Neural progenitor cell (in vitro differentiated cells): ENCODE results near the gene PRSS2. TPM values are rescaled to one million over a fixed set of nuclear protein-coding genes. Genes with fewer than 3 reads are reported as not detected.

Source experiments
- DNase-seq: peaks from one replicate; pipeline ENCODE4 v3.0.0-alpha.2; 2016; ENCODE audit warnings: low spot score
- H2AFZ ChIP-seq: fragments of 200-600 bp; sonication (generic); replicated peaks from 2 replicates; pipeline ENCODE4 v1.6.1; 2016; ENCODE audit warnings: antibody characterized with exemption
- H3F3A ChIP-seq: fragments of 200-600 bp; sonication (generic); 2 replicates; pipeline ENCODE4 v1.6.1; 2016; ENCODE audit warnings: antibody characterized with exemption, low read depth
- H3K27ac ChIP-seq: fragments of 200-600 bp; sonication (generic); 2 replicates; pipeline ENCODE4 v1.5.1; 2016; ENCODE audit warnings: mild to moderate bottlenecking
- H3K27me3 ChIP-seq: fragments of 200-600 bp; sonication (generic); 2 replicates; pipeline ENCODE4 v1.6.1; 2016; ENCODE audit warnings: mild to moderate bottlenecking, moderate library complexity
- H3K36me3 ChIP-seq: fragments of 200-600 bp; sonication (generic); 2 replicates; pipeline ENCODE4 v1.5.1; 2016
- H3K4me1 ChIP-seq: fragments of 200-600 bp; sonication (generic); 2 replicates; pipeline ENCODE4 v1.6.1; 2016; ENCODE audit warnings: mixed run types
- H3K4me2 ChIP-seq: fragments of 200-600 bp; sonication (generic); 2 replicates; pipeline ENCODE4 v1.6.1; 2016
- H3K4me3 ChIP-seq: fragments of 200-600 bp; sonication (generic); 2 replicates; pipeline ENCODE4 v1.5.1; 2016
- H3K79me2 ChIP-seq: fragments of 200-600 bp; sonication (generic); 2 replicates; pipeline ENCODE4 v1.6.1; 2016; ENCODE audit warnings: low read depth
- H3K9ac ChIP-seq: fragments of 200-600 bp; sonication (generic); 2 replicates; pipeline ENCODE4 v1.6.1; 2016
- H3K9me3 ChIP-seq: fragments of 200-600 bp; sonication (generic); 2 replicates; pipeline ENCODE4 v1.5.1; 2016; ENCODE audit warnings: low read depth
- H4K20me1 ChIP-seq: fragments of 200-600 bp; sonication (generic); 2 replicates; pipeline ENCODE4 v1.6.1; 2016; ENCODE audit warnings: low read depth
- H3K27ac Mint-ChIP-seq: 3 replicates; pipeline ENCODE4 v1.8.0; 2021; ENCODE audit warnings: mixed read lengths
- H3K27me3 Mint-ChIP-seq: 2 replicates; pipeline ENCODE4 v1.8.0; 2022; ENCODE audit warnings: low read depth, mild to moderate bottlenecking, inconsistent platforms, moderate library complexity, mixed read lengths; ENCODE audit not compliant: insufficient read depth
- H3K36me3 Mint-ChIP-seq: 3 replicates; pipeline ENCODE4 v1.8.0; 2021; ENCODE audit warnings: mixed read lengths
- H3K4me1 Mint-ChIP-seq: 3 replicates; pipeline ENCODE4 v1.8.0; 2021; ENCODE audit warnings: mixed read lengths
- H3K4me3 Mint-ChIP-seq: 3 replicates; pipeline ENCODE4 v1.8.0; 2021; ENCODE audit warnings: mild to moderate bottlenecking, moderate library complexity, mixed read lengths
- H3K9me3 Mint-ChIP-seq: 3 replicates; pipeline ENCODE4 v1.8.0; 2020; ENCODE audit warnings: mixed read lengths
- EZH2 ChIP-seq: fragments of 200-600 bp; sonication (generic); IDR thresholded peaks from 2 replicates; pipeline ENCODE4 v1.6.1; 2017; ENCODE audit warnings: antibody characterized with exemption, mild to moderate bottlenecking, moderate library complexity
- EZH2phosphoT487 ChIP-seq: fragments of 200-600 bp; sonication (generic); IDR thresholded peaks from 2 replicates; pipeline ENCODE4 v1.6.1; 2017; ENCODE audit warnings: antibody characterized with exemption
- total RNA-seq: library from RNA; depleted of rRNA; stranded (reverse); fragments of >200 nt; gene quantifications from 2 replicates; pipeline ENCODE4 v1.2.3, GENCODE V29; 2015; ENCODE audit warnings: low replicate concordance
- TF ChIP-seq, protein P1 (sequence below): fragments of 200-600 bp; sonication (generic); IDR thresholded peaks from 2 replicates; pipeline ENCODE4 v1.5.1; 2017; ENCODE audit warnings: antibody characterized with exemption, mild to moderate bottlenecking

The PRSS2 gene
- total RNA-seq, 1 donor from 2014 or later = not detected

GRCh38 chr7:142806957-142807356 is 36.2 kb downstream of the PRSS2 start:
- Mint-ChIP-seq H3K27me3 (peaks cover 11% of the 10 kb centered on the region), H3K36me3 (no peaks in the 10 kb centered on the region)

GRCh38 chr7:142807855-142808460 is 37.2 kb downstream of the PRSS2 start:
- H3K27ac ChIP-seq = no peak overlapping the region
- H3K4me3 ChIP-seq = no peak overlapping the region
- Mint-ChIP-seq H3K9me3 (no peaks in the 10 kb centered on the region), H3K27ac (no peak overlapping the region), H3K4me3 (no peak overlapping the region), H3K36me3 (no peaks in the 10 kb centered on the region), H3K27me3 (peaks cover 10% of the 10 kb centered on the region), H3K4me1 (peaks cover 4% of the 10 kb centered on the region)
- H3K4me2 ChIP-seq = no peak overlapping the region
- H3K4me1 ChIP-seq = no peaks in the 10 kb centered on the region
- H2AFZ ChIP-seq = no peak overlapping the region
- H3K9ac ChIP-seq = no peak overlapping the region
- TF ChIP-seq EZH2phosphoT487 (no peak), EZH2 (no peak)
- TF ChIP-seq, protein P1, sequence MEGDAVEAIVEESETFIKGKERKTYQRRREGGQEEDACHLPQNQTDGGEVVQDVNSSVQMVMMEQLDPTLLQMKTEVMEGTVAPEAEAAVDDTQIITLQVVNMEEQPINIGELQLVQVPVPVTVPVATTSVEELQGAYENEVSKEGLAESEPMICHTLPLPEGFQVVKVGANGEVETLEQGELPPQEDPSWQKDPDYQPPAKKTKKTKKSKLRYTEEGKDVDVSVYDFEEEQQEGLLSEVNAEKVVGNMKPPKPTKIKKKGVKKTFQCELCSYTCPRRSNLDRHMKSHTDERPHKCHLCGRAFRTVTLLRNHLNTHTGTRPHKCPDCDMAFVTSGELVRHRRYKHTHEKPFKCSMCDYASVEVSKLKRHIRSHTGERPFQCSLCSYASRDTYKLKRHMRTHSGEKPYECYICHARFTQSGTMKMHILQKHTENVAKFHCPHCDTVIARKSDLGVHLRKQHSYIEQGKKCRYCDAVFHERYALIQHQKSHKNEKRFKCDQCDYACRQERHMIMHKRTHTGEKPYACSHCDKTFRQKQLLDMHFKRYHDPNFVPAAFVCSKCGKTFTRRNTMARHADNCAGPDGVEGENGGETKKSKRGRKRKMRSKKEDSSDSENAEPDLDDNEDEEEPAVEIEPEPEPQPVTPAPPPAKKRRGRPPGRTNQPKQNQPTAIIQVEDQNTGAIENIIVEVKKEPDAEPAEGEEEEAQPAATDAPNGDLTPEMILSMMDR = no peak
- no peaks in the 10 kb centered on the region for H3K36me3 ChIP-seq
- no peaks in the 10 kb centered on the region for H3F3A ChIP-seq
- no peaks in the 10 kb centered on the region for H4K20me1 ChIP-seq
- no peaks in the 10 kb centered on the region for H3K9me3 ChIP-seq
- no peaks in the 10 kb centered on the region for H3K27me3 ChIP-seq
- DNase-seq = no peak
- no peaks in the 10 kb centered on the region for H3K79me2 ChIP-seq

More at GRCh38 chr7:142806957-142807356, 36.2 kb downstream of the PRSS2 start:
- H3K4me2 ChIP-seq = no peak overlapping the region
- H3K27me3 ChIP-seq = no peaks in the 10 kb centered on the region
- no peak overlapping the region for H2AFZ ChIP-seq
- no peak overlapping the region for H3K27ac Mint-ChIP-seq
- H3K36me3 ChIP-seq = no peaks in the 10 kb centered on the region
- no peaks in the 10 kb centered on the region for H4K20me1 ChIP-seq
- H3K4me1 ChIP-seq = no peaks in the 10 kb centered on the region
- H3K4me3 ChIP-seq = no peak overlapping the region
- TF ChIP-seq EZH2phosphoT487 (no peak), EZH2 (no peak)
- TF ChIP-seq, protein P1 = no peak
- no peak overlapping the region for H3K4me3 Mint-ChIP-seq
- no peak for DNase-seq
- H3K9me3 Mint-ChIP-seq = no peaks in the 10 kb centered on the region
- H3K9ac ChIP-seq = no peak overlapping the region
- peaks cover 4% of the 10 kb centered on the region for H3K4me1 Mint-ChIP-seq
- no peaks in the 10 kb centered on the region for H3K9me3 ChIP-seq
- H3K27ac ChIP-seq = no peak overlapping the region
- no peaks in the 10 kb centered on the region for H3K79me2 ChIP-seq
- no peaks in the 10 kb centered on the region for H3F3A ChIP-seq

- no peak overlapping the region for H3K4me2 ChIP-seq
- no peaks in the 10 kb centered on the region for H3K36me3 Mint-ChIP-seq
- no peaks in the 10 kb centered on the region for H3K4me1 ChIP-seq
- no peaks in the 10 kb centered on the region for H3K36me3 ChIP-seq
- TF ChIP-seq, protein P1 = no peak
- TF ChIP-seq EZH2 (no peak), EZH2phosphoT487 (no peak)
- no peak overlapping the region for H3K27ac Mint-ChIP-seq
- no peak overlapping the region for H3K27ac ChIP-seq
- H3K9ac ChIP-seq = no peak overlapping the region
- no peaks in the 10 kb centered on the region for H4K20me1 ChIP-seq
- H3K4me3 ChIP-seq = no peak overlapping the region
- H3K27me3 ChIP-seq = no peaks in the 10 kb centered on the region
- no peaks in the 10 kb centered on the region for H3K79me2 ChIP-seq
- H3K9me3 Mint-ChIP-seq = no peaks in the 10 kb centered on the region
- peaks cover 4% of the 10 kb centered on the region for H3K4me1 Mint-ChIP-seq
- no peak overlapping the region for H3K4me3 Mint-ChIP-seq
- no peaks in the 10 kb centered on the region for H3F3A ChIP-seq
- H2AFZ ChIP-seq = no peak overlapping the region
- no peak for DNase-seq
- peaks cover 10% of the 10 kb centered on the region for H3K27me3 Mint-ChIP-seq
- H3K9me3 ChIP-seq = no peaks in the 10 kb centered on the region
Measured at GRCh38 chr7:142808461-142808801, 37.7 kb downstream of the PRSS2 start.
